Smooth muscle cell (in vitro differentiated cells): Measurements from ENCODE around the gene DLGAP1. TPM values are rescaled to one million over a fixed set of nuclear protein-coding genes. Genes with fewer than 3 reads are reported as not detected.
"Not testable (repeated sequence)": the region's sequence is repeated elsewhere in the genome, so short reads cannot be mapped to it uniquely, and the experiment has no call there.

Experiments used
- DNase-seq: peaks from one replicate; lab custom pipeline; 2025; ENCODE audit not compliant: unreplicated experiment; lab: John Stamatoyannopoulos, UW
- H2AFZ ChIP-seq: fragments of 200-600 bp; sonication (generic); 2 replicates; pipeline ENCODE4 v1.6.0; 2016; ENCODE audit warnings: antibody characterized with exemption, low read depth, mild to moderate bottlenecking
- H3F3A ChIP-seq: fragments of 200-600 bp; sonication (generic); 2 replicates; pipeline ENCODE4 v1.6.0; 2017; ENCODE audit warnings: antibody characterized with exemption, low read depth
- H3K27ac ChIP-seq: fragments of 200-600 bp; sonication (generic); 2 replicates; pipeline ENCODE4 v1.5.1; 2016; ENCODE audit warnings: low read depth, mild to moderate bottlenecking
- H3K27me3 ChIP-seq: fragments of 200-600 bp; sonication (generic); 2 replicates; pipeline ENCODE4 v1.6.1; 2016; ENCODE audit warnings: low read depth, mild to moderate bottlenecking
- H3K36me3 ChIP-seq: fragments of 200-600 bp; sonication (generic); 2 replicates; pipeline ENCODE4 v1.5.1; 2016; ENCODE audit warnings: low read depth
- H3K4me1 ChIP-seq: fragments of 200-600 bp; sonication (generic); 2 replicates; pipeline ENCODE4 v1.5.1; 2016; ENCODE audit warnings: low read depth
- H3K4me2 ChIP-seq: fragments of 200-600 bp; sonication (generic); 2 replicates; pipeline ENCODE4 v1.6.0; 2016; ENCODE audit warnings: mild to moderate bottlenecking
- H3K4me3 ChIP-seq: fragments of 200-600 bp; sonication (generic); 2 replicates; pipeline ENCODE4 v1.5.1; 2016; ENCODE audit warnings: mild to moderate bottlenecking
- H3K79me2 ChIP-seq: fragments of 200-600 bp; sonication (generic); 2 replicates; pipeline ENCODE4 v1.6.0; 2016; ENCODE audit warnings: low read depth, mild to moderate bottlenecking
- H3K9ac ChIP-seq: fragments of 200-600 bp; sonication (generic); 2 replicates; pipeline ENCODE4 v1.6.0; 2016; ENCODE audit warnings: low read depth
- H3K9me3 ChIP-seq: fragments of 200-600 bp; sonication (generic); replicated peaks from 2 replicates; pipeline ENCODE4 v1.5.1; 2016; ENCODE audit warnings: low read depth
- H4K20me1 ChIP-seq: fragments of 200-600 bp; sonication (generic); 2 replicates; pipeline ENCODE4 v1.6.0; 2016; ENCODE audit warnings: low read depth
- CTCF ChIP-seq: fragments of 200-600 bp; sonication (generic); IDR thresholded peaks from 2 replicates; pipeline ENCODE4 v1.5.1; 2017; ENCODE audit warnings: borderline replicate concordance, mild to moderate bottlenecking, antibody characterized with exemption; ENCODE audit not compliant: insufficient read depth, poor library complexity, severe bottlenecking
- WGBS: methylation state at CpG from one replicate; pipeline ENCODE4 v1.1.7; 2016; ENCODE audit warnings: low lambda C conversion rate; 5-methylcytosine and 5-hydroxymethylcytosine counted together
- polyA plus RNA-seq: library from polyadenylated mRNA; unstranded; fragments of >200 nt; fragmentation: Nextera tagmentation; extraction: Ambion mirVana; gene quantifications from 2 replicates; pipeline ENCODE4 v1.2.1, GENCODE V29; 2016
- total RNA-seq: library from RNA; depleted of rRNA; stranded (reverse); fragments of >200 nt; gene quantifications from 2 replicates; pipeline ENCODE4 v1.2.3, GENCODE V29; 2014

Gene DLGAP1
- total and polyA plus RNA-seq, 2 experiments from 2014 or later: 2.6 to 11.3 TPM

GRCh38 chr18:3478262-3478978, 976.7 kb downstream of the DLGAP1 start:
- 95% methylated on average over 8 of the region's 8 CpGs for WGBS
- no peak for DNase-seq
- H3K79me2 ChIP-seq: no peaks in the 10 kb centered on the region

GRCh38 chr18:3472681-3473544, 982.2 kb downstream of the DLGAP1 start:
- Histone ChIP-seq H3K9me3 (no peaks in the 10 kb centered on the region), H3K27me3 (no peaks in the 10 kb centered on the region), H3F3A (no peaks in the 10 kb centered on the region), H3K79me2 (no peaks in the 10 kb centered on the region), H3K36me3 (no peaks in the 10 kb centered on the region), H3K9ac (no peak overlapping the region), H3K27ac (no peak overlapping the region), H3K4me3 (no peak overlapping the region), H2AFZ (no peak overlapping the region), H3K4me1 (peaks cover 4% of the 10 kb centered on the region), H4K20me1 (no peaks in the 10 kb centered on the region), H3K4me2 (no peak overlapping the region)
- WGBS: 95% methylated on average over 18 of the region's 18 CpGs
- no peak for TF ChIP-seq CTCF
- DNase-seq: no peak

More at GRCh38 chr18:3478262-3478978, 976.7 kb downstream of the DLGAP1 start:
- no peak overlapping the region for H3K4me2 ChIP-seq
- H3K4me1 ChIP-seq: no peaks in the 10 kb centered on the region
- H3K27me3 ChIP-seq: no peaks in the 10 kb centered on the region
- no peak overlapping the region for H3K4me3 ChIP-seq
- no peak overlapping the region for H3K9ac ChIP-seq
- no peak for TF ChIP-seq CTCF
- H2AFZ ChIP-seq: no peak overlapping the region
- H3K36me3 ChIP-seq: no peaks in the 10 kb centered on the region
- no peaks in the 10 kb centered on the region for H3F3A ChIP-seq
- H4K20me1 ChIP-seq: no peaks in the 10 kb centered on the region
- H3K27ac ChIP-seq: no peak overlapping the region
- no peaks in the 10 kb centered on the region for H3K9me3 ChIP-seq

- H3K4me2 ChIP-seq, H3K9ac ChIP-seq, H3K27ac ChIP-seq, H2AFZ ChIP-seq, H3K36me3 ChIP-seq, H4K20me1 ChIP-seq, H3K27me3 ChIP-seq, H3K4me3 ChIP-seq, DNase-seq, H3K4me1 ChIP-seq, H3F3A ChIP-seq, H3K9me3 ChIP-seq, H3K79me2 ChIP-seq: not testable (repeated sequence)
- WGBS: 93% methylated on average over 3 of the region's 3 CpGs
Measured at GRCh38 chr18:3472121-3472520, 983.0 kb downstream of the DLGAP1 start.

GRCh38 chr18:3471141-3471648, 983.9 kb downstream of the DLGAP1 start:
- Histone ChIP-seq H3F3A (peaks cover 7% of the 10 kb centered on the region), H3K9ac (no peak overlapping the region), H3K4me1 (peaks cover 15% of the 10 kb centered on the region), H3K27ac (no peak overlapping the region), H4K20me1 (no peaks in the 10 kb centered on the region), H2AFZ (no peak overlapping the region), H3K4me3 (no peak overlapping the region), H3K27me3 (no peaks in the 10 kb centered on the region), H3K9me3 (no peaks in the 10 kb centered on the region), H3K4me2 (no peak overlapping the region), H3K79me2 (no peaks in the 10 kb centered on the region), H3K36me3 (no peaks in the 10 kb centered on the region)
- WGBS: 85% methylated on average over 3 of the region's 3 CpGs
- no peak for TF ChIP-seq CTCF
- DNase-seq: no peak
